Ovary (tissue), 9 donors: ENCODE measurements around the gene POU2AF1. TPM values are rescaled to one million over a fixed set of nuclear protein-coding genes. Genes with fewer than 3 reads are reported as not detected.

Experiments used
- DNase-seq, 5 donors: peaks; one replicate each; pipeline ENCODE4 v3.0.0-alpha.2; 2019 to 2020
- H3K27ac ChIP-seq, 2 donors: fragments of 200-600 bp; one replicate each; pipeline versions ENCODE4 v1.5.1 to v1.8.0; 2019 to 2022
- H3K27me3 ChIP-seq: fragments of 200-600 bp; one replicate; pipeline ENCODE4 v1.8.0; 2022
- H3K36me3 ChIP-seq: fragments of 200-600 bp; sonication (generic); one replicate; pipeline ENCODE4 v1.5.1; 2019
- H3K4me1 ChIP-seq: one replicate; pipeline ENCODE4 v1.8.1; 2013; ENCODE audit warnings: mild to moderate bottlenecking, moderate library complexity; ENCODE audit not compliant: insufficient read depth
- H3K4me3 ChIP-seq: fragments of 200-600 bp; sonication (generic); one replicate; pipeline ENCODE4 v1.5.1; 2017
- H3K9me3 ChIP-seq, 2 donors: fragments of 200-600 bp in 1 of 2; sonication (generic) in 1 of 2; one replicate each; pipeline versions ENCODE4 v1.5.1 to v1.8.1; 2013 to 2019; ENCODE audit warnings: mild to moderate bottlenecking in 1 of 2, moderate library complexity in 1 of 2
- EP300 ChIP-seq: sonication (generic); formaldehyde crosslinking; IDR thresholded peaks from one replicate; pipeline ENCODE4 v1.6.1; 2017; ENCODE audit warnings: antibody characterized with exemption
- POLR2A ChIP-seq: fragments of 450-650 bp; IDR thresholded peaks from one replicate; pipeline ENCODE4 v1.6.1; 2017; ENCODE audit warnings: antibody characterized with exemption, mild to moderate bottlenecking, moderate library complexity
- WGBS, 3 donors: extraction: QIAGEN DNeasy Blood & Tissue Kit in 1 of 3; methylation state at CpG; one replicate each; pipeline versions ENCODE4 v1.1.5 to v1.1.7; 2013 to 2017; 5-methylcytosine and 5-hydroxymethylcytosine counted together
- intact Hi-C, 4 donors: fragments of 100-400 bp; cut with DNase I; formaldehyde crosslinking; loops; one replicate each; pipeline versions ENCODE4 v1.11.0 to v1.15.1; 2022 to 2023
- polyA plus RNA-seq, 2 donors: library from polyadenylated mRNA; stranded (reverse); fragments of 200-250 nt in 1 of 2; fragments of 350-450 nt in 1 of 2; fragmentation: Illumina TruSeq in 1 of 2; extraction: RNeasy Lipid Tissue Mini Kit (QIAGEN cat#74804) in 1 of 2; gene quantifications; one replicate each; pipeline ENCODE4 v1.2.3, GENCODE V29; 2013 to 2014
- total RNA-seq, 7 donors: library from RNA; depleted of rRNA in 2 of 7; stranded (reverse); fragments of >200 nt in 2 of 7; fragmentation: NEBNext Ultra II Directional in 3 of 7; extraction: Animal tissue kit (Norgen Biotek cat#: 25700) in 3 of 7; gene quantifications; one replicate each; pipeline versions ENCODE4 v1.1.0 to v1.2.4, GENCODE V29; 2016 to 2023
- TF ChIP-seq, protein P1 (sequence below), 3 donors: fragments of 450-650 bp in 2 of 3; fragments of 200-600 bp in 1 of 3; IDR thresholded peaks; one replicate each; pipeline versions ENCODE4 v1.5.1 to v1.8.0; 2016 to 2022; ENCODE audit warnings: antibody characterized with exemption in 3 of 3, mild to moderate bottlenecking in 1 of 3
- donor health status: DM: no; HTN: no; CAD: no; lungs with moderate emphysema.
- donor health status: DM: no; HTN: no; CAD: no.
- donor health status: Bipolar disorder and iron deficiency.
- donor health status: DM: yes; HTN: yes; CAD: no.
- donor health status: DM: no; HTN: no; CAD: no.
- donor health status: DM: yes; HTN: yes; CAD: no.

The POU2AF1 gene
- total and polyA plus RNA-seq, 9 donors: 0.29 to 4.1 (median 0.83) TPM

DNA sequence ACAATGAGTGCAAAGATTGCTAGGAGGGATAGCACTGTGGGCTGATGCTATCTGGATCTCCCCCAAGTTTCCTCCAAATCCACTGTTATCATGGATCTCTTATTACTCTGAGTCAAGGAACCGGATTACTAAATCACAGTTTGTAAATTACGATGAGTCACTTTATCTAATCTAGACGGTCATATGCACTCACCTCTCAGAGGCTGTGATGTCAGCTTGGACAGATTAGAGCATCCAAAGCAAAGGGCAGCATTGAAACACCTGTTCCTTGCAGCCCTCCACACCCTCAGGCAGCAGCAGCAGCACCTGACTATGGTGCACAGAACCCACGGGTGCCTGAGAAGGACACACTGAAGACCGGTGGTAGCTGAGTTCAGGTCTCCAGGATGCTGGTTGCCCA lies 14.0 kb upstream of the POU2AF1 start:
- no peak for TF ChIP-seq EP300
- TF ChIP-seq POLR2A: no peak
- TF ChIP-seq, protein P1, sequence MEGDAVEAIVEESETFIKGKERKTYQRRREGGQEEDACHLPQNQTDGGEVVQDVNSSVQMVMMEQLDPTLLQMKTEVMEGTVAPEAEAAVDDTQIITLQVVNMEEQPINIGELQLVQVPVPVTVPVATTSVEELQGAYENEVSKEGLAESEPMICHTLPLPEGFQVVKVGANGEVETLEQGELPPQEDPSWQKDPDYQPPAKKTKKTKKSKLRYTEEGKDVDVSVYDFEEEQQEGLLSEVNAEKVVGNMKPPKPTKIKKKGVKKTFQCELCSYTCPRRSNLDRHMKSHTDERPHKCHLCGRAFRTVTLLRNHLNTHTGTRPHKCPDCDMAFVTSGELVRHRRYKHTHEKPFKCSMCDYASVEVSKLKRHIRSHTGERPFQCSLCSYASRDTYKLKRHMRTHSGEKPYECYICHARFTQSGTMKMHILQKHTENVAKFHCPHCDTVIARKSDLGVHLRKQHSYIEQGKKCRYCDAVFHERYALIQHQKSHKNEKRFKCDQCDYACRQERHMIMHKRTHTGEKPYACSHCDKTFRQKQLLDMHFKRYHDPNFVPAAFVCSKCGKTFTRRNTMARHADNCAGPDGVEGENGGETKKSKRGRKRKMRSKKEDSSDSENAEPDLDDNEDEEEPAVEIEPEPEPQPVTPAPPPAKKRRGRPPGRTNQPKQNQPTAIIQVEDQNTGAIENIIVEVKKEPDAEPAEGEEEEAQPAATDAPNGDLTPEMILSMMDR (IDR thresholded peaks at IDR 0.05): no peak
- no peaks in the 10 kb centered on the region for H3K27me3 ChIP-seq
- DNase-seq: no peak
- H3K36me3 ChIP-seq: no peaks in the 10 kb centered on the region
- 74 to 83% (median 82%) methylated on average over 5 of the region's 5 CpGs for WGBS, 3 donors
- intact Hi-C loops: no loop called here
- H3K9me3 ChIP-seq: no peaks in the 10 kb centered on the region
- H3K4me1 ChIP-seq: no peaks in the 10 kb centered on the region
- no peak overlapping the region for H3K27ac ChIP-seq
- no peak overlapping the region for H3K4me3 ChIP-seq

DNA sequence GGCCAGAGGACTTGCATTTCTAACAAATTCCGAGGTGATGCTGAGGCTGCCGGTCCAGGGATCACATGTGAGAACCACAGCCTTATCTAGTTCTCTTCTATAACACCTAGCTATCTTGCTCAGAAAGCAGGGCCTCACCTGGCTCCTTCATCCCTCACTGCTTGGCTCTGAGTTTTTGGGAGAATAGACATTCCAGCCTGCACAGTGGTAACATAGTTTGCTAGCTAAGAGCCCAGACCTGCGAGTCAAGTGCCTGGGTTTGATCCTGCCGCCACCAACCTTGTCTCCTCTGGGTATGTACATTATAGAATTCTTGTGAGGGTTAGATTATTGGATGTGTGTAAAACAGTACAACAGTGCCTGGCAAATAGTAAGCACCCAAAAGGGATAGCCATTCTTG lies 13.5 kb upstream of the POU2AF1 start:
- Histone ChIP-seq H3K27ac (no peak overlapping the region), H3K9me3 (no peaks in the 10 kb centered on the region), H3K27me3 (no peaks in the 10 kb centered on the region), H3K36me3 (no peaks in the 10 kb centered on the region), H3K4me3 (no peak overlapping the region), H3K4me1 (no peaks in the 10 kb centered on the region)
- TF ChIP-seq, protein P1 (IDR thresholded peaks at IDR 0.05): no peak
- TF ChIP-seq EP300: no peak
- no peak for TF ChIP-seq POLR2A
- intact Hi-C loops: no loop called here
- WGBS, 3 donors: 89 to 98% (median 95%) methylated on average over 4 of the region's 4 CpGs
- DNase-seq: no peak

DNA sequence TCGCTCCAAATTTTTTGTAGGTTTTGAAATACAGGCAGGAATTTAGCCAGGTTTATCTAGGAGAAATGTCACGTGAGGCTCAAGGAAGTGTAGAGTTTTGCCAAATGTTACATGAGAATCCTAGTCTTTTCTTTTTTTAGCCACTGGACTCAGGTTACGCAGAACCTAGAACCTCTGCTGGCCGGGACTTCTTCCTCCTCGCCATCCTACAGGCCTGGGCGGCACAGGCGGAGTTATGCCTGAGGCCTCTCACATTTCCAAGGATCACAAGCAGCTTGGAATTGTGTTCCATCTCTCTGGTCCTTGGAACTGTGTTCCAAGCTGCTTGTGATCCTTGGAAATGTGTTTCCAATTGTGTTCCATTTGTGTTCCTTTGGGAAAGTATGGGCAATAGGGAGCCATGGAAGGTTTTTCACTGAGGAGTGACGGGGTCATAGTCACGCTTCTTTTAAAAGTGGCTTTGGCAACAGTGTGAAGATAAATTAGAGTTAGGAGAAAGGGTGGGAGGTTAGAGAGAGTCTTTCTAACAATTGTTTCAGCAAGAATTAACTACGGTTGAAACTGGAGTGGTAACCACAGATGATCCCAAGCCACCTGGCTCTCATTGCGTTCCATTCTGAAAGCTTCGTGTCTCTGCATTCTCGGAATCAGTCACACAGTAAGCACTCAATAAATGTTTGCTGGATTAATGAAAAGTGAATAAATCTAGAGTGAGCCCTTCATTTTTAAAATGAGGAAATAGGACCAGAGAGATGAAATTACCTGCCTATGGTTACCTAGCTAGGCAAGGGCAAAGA lies 12.5 kb upstream of the POU2AF1 start:
- TF ChIP-seq, protein P1 (IDR thresholded peaks at IDR 0.05): no peak
- TF ChIP-seq POLR2A: no peak
- no peak for TF ChIP-seq EP300
- no peak overlapping the region for H3K4me3 ChIP-seq
- no peaks in the 10 kb centered on the region for H3K27me3 ChIP-seq
- intact Hi-C loops: no loop called here
- 86 to 91% (median 86%) methylated on average over 13 of the region's 13 CpGs for WGBS, 3 donors
- no peaks in the 10 kb centered on the region for H3K4me1 ChIP-seq
- H3K27ac ChIP-seq: no peak overlapping the region
- no peaks in the 10 kb centered on the region for H3K36me3 ChIP-seq
- no peak for DNase-seq
- H3K9me3 ChIP-seq: no peaks in the 10 kb centered on the region

DNA sequence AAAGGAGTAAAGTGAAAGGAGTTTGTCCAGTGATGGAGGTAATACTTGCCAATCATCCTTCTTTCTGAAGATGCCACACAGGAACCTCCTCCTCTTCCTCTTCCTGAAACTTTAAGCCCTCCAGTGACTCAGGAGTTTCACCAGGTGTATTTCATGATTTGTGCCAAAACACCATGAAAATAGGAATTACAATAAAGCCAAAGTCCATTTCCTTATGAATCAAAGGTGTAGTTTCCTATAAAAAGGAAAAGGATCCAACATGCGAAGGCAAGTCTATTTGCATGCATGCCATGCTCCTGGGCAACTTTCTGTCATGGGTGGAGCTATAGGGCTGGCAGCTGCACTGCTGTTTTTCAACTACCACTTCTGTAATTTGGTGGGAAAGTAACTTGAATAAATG lies 9.8 kb upstream of the POU2AF1 start:
- H3K9me3 ChIP-seq: no peaks in the 10 kb centered on the region
- no peaks in the 10 kb centered on the region for H3K4me1 ChIP-seq
- no peak overlapping the region for H3K27ac ChIP-seq
- H3K4me3 ChIP-seq: no peak overlapping the region
- intact Hi-C loops: no loop called here
- H3K27me3 ChIP-seq: no peaks in the 10 kb centered on the region
- TF ChIP-seq POLR2A (no peak), EP300 (no peak)
- TF ChIP-seq, protein P1 (IDR thresholded peaks at IDR 0.05): no peak
- no peak for DNase-seq
- 89 to 94% (median 89%) methylated on average over 1 of the region's 1 CpG for WGBS, 3 donors
- H3K36me3 ChIP-seq: no peaks in the 10 kb centered on the region
